ENCODE results near the gene OR4P4. TPM values are rescaled to one million over a fixed set of nuclear protein-coding genes. Genes with fewer than 3 reads are reported as not detected.

Gene OR4P4
- total and polyA plus RNA-seq, 2 experiments from 2014 or later, result not detected

DNA sequence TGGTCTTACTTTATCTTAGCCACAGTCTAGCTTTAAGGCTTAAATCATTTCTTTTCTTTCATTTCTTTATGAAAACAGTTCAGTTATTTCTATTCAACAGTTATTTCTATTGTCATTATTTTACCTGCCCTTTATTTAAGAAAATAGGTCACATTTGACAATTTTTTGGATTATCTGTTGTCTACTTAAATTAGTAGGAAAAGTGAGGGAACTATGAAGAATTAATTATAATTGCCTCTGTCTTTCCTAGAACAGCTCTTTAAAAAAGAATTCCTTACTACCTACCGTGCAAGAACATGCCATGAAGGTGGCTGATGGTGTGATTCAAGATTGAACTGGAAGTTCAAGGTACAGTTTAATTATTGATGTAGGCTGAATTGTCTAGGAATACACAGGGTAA is 27.0 kb downstream of the OR4P4 start, which contains the start of gene OR4C6:
TSS of gene OR4C6 (plus strand) at position 301 of the 400 bp plus-strand sequence. CDS start 2,966 bp downstream, outside the sequence.
- Histone ChIP-seq H3K9me3 (ENCODE audit: low read depth) (no peaks in the 10 kb centered on the region), H3K27ac (no peak within 1 kb of the TSS), H3K4me2 (no peak within 1 kb of the TSS), H3K27me3 (no peaks in the 10 kb centered on the region), H3K79me2 (no peaks in the 10 kb centered on the region), H3K4me1 (ENCODE audit: insufficient read depth) (no peaks in the 10 kb centered on the region), H3K36me3 (replicated peaks; ENCODE audit: insufficient read depth, low read depth) (no peaks in the 10 kb centered on the region), H4K20me1 (ENCODE audit: insufficient read depth, poor library complexity, severe bottlenecking) (no peaks in the 10 kb centered on the region), H3K4me3 (no peak within 1 kb of the TSS), H2AFZ (no peak within 1 kb of the TSS), H3K9me2 (replicated peaks; ENCODE audit: insufficient read depth) (no peaks in the 10 kb centered on the region)
- TF ChIP-seq, protein P1, sequence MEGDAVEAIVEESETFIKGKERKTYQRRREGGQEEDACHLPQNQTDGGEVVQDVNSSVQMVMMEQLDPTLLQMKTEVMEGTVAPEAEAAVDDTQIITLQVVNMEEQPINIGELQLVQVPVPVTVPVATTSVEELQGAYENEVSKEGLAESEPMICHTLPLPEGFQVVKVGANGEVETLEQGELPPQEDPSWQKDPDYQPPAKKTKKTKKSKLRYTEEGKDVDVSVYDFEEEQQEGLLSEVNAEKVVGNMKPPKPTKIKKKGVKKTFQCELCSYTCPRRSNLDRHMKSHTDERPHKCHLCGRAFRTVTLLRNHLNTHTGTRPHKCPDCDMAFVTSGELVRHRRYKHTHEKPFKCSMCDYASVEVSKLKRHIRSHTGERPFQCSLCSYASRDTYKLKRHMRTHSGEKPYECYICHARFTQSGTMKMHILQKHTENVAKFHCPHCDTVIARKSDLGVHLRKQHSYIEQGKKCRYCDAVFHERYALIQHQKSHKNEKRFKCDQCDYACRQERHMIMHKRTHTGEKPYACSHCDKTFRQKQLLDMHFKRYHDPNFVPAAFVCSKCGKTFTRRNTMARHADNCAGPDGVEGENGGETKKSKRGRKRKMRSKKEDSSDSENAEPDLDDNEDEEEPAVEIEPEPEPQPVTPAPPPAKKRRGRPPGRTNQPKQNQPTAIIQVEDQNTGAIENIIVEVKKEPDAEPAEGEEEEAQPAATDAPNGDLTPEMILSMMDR (IDR thresholded peaks at IDR 0.05; ENCODE audit: poor library complexity), result no peak
- TF ChIP-seq EZH2 (IDR thresholded peaks at IDR 0.05; ENCODE audit: borderline replicate concordance), result no peak
- TF ChIP-seq EZH2phosphoT487 (IDR thresholded peaks at IDR 0.05; ENCODE audit: low read depth, severe bottlenecking, unreplicated experiment), result no peak
- 47% methylated on average over 1 of the region's 1 CpG for WGBS (ENCODE audit: low lambda C conversion rate, missing lambda C conversion rate)
- no peak for DNase-seq (ENCODE audit: low spot score)

DNA sequence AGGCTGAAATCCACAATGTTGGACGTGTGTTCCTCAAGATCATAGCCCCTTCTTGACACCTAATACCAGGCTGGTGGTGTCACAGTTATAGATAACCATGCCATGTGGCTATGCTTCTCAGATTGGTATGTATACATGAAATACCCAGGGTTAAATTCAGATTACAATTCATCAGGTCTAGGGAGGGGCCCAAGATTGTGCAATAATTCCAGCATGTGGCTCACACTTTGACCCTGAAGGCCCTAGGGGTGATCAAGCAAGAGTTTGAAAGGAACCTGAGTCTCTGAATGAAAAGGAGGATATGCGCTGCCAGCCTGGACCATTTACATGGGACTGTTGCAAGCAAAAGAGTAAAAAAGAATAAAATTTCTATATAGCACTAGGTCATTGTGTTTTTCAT is 34.5 kb downstream of the OR4P4 start:
- no peak for TF ChIP-seq EZH2phosphoT487 (IDR thresholded peaks at IDR 0.05; ENCODE audit: low read depth, severe bottlenecking, unreplicated experiment)
- TF ChIP-seq EZH2 (IDR thresholded peaks at IDR 0.05; ENCODE audit: borderline replicate concordance), result no peak
- TF ChIP-seq, protein P1 (IDR thresholded peaks at IDR 0.05; ENCODE audit: poor library complexity), result no peak
- H3K9me2 ChIP-seq (replicated peaks; ENCODE audit: insufficient read depth), result no peaks in the 10 kb centered on the region
- no peaks in the 10 kb centered on the region for H3K27me3 ChIP-seq
- no peak overlapping the region for H3K4me2 ChIP-seq
- DNase-seq (ENCODE audit: low spot score), result no peak
- no peaks in the 10 kb centered on the region for H3K36me3 ChIP-seq (replicated peaks; ENCODE audit: insufficient read depth, low read depth)
- H3K79me2 ChIP-seq, result no peaks in the 10 kb centered on the region
- H3K4me1 ChIP-seq (ENCODE audit: insufficient read depth), result no peaks in the 10 kb centered on the region
- no peak overlapping the region for H2AFZ ChIP-seq
- no peaks in the 10 kb centered on the region for H4K20me1 ChIP-seq (ENCODE audit: insufficient read depth, poor library complexity, severe bottlenecking)
- no peaks in the 10 kb centered on the region for H3K9me3 ChIP-seq (ENCODE audit: low read depth)
- 54% methylated on average over 2 of the region's 2 CpGs for WGBS (ENCODE audit: low lambda C conversion rate, missing lambda C conversion rate)
- no peak overlapping the region for H3K27ac ChIP-seq
- H3K4me3 ChIP-seq, result no peak overlapping the region

DNA sequence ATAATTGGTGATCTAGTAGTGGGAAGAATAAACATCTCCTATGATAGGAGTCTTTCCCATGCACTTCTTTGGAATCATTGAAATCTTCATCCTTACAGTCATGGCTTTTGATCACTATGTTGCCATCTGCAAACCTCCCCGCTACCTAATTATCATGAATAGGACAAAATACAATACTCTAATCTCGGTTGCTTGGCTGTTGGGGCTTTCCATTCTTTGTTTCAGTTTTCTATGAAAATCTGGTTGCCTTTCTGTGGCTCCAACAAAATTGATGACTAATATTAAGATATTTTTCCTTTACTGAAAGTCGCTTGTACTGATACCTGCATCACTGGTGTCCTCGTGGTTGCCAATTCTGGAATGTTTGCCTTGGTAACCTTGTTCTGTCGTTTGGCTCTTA is 38.9 kb downstream of the OR4P4 start:
- no peak for DNase-seq (ENCODE audit: low spot score)
- 54% methylated on average over 5 of the region's 5 CpGs for WGBS (ENCODE audit: low lambda C conversion rate, missing lambda C conversion rate)
- Histone ChIP-seq H3K4me2 (no peak overlapping the region), H3K27me3 (no peaks in the 10 kb centered on the region), H3K9me3 (ENCODE audit: low read depth) (no peaks in the 10 kb centered on the region), H3K27ac (no peak overlapping the region), H3K79me2 (no peaks in the 10 kb centered on the region), H3K4me1 (ENCODE audit: insufficient read depth) (no peaks in the 10 kb centered on the region), H4K20me1 (ENCODE audit: insufficient read depth, poor library complexity, severe bottlenecking) (no peaks in the 10 kb centered on the region), H3K9me2 (replicated peaks; ENCODE audit: insufficient read depth) (no peaks in the 10 kb centered on the region), H3K4me3 (no peak overlapping the region), H2AFZ (no peak overlapping the region), H3K36me3 (replicated peaks; ENCODE audit: insufficient read depth, low read depth) (no peaks in the 10 kb centered on the region)
- TF ChIP-seq EZH2 (IDR thresholded peaks at IDR 0.05; ENCODE audit: borderline replicate concordance) (no peak), EZH2phosphoT487 (IDR thresholded peaks at IDR 0.05; ENCODE audit: low read depth, severe bottlenecking, unreplicated experiment) (no peak)
- TF ChIP-seq, protein P1 (IDR thresholded peaks at IDR 0.05; ENCODE audit: poor library complexity), result no peak

Other genes starting within 250 kb of the OR4P4 start
- not detected in 2 replicates for gene OR4C15, start 80.6 kb upstream of the OR4P4 start, total RNA-seq
- not detected in 2 replicates for gene OR4C15, start 80.6 kb upstream of the OR4P4 start, polyA plus RNA-seq
- gene OR4C16, start 63.0 kb upstream of the OR4P4 start, total RNA-seq, result not detected in 2 replicates
- gene OR4C16, start 63.0 kb upstream of the OR4P4 start, polyA plus RNA-seq, result not detected in 2 replicates
- not detected in 2 replicates for gene OR4C11, start 27.5 kb upstream of the OR4P4 start, total RNA-seq
- gene OR4C11, start 27.5 kb upstream of the OR4P4 start, polyA plus RNA-seq, result not detected in 2 replicates
- gene OR4S2, start 13.2 kb downstream of the OR4P4 start, total RNA-seq, result not detected in 2 replicates
- not detected in 2 replicates for gene OR4S2, start 13.2 kb downstream of the OR4P4 start, polyA plus RNA-seq
- gene OR4C6, start 27.1 kb downstream of the OR4P4 start, total RNA-seq, result not detected in 2 replicates
- not detected in 2 replicates for gene OR4C6, start 27.1 kb downstream of the OR4P4 start, polyA plus RNA-seq
- gene OR5D13, start 138.3 kb downstream of the OR4P4 start, total RNA-seq, result not detected in 2 replicates
- gene OR5D13, start 138.3 kb downstream of the OR4P4 start, polyA plus RNA-seq, result not detected in 2 replicates
- not detected in 2 replicates for gene OR5D14, start 160.4 kb downstream of the OR4P4 start, total RNA-seq
- not detected in 2 replicates for gene OR5D14, start 160.4 kb downstream of the OR4P4 start, polyA plus RNA-seq
- not detected in 2 replicates for gene OR5L1, start 176.3 kb downstream of the OR4P4 start, total RNA-seq
- gene OR5L1, start 176.3 kb downstream of the OR4P4 start, polyA plus RNA-seq, result not detected in 2 replicates
- not detected in 2 replicates for gene OR5D18, start 184.5 kb downstream of the OR4P4 start, total RNA-seq
- gene OR5D18, start 184.5 kb downstream of the OR4P4 start, polyA plus RNA-seq, result not detected in 2 replicates
- gene OR5L2, start 192.1 kb downstream of the OR4P4 start, total RNA-seq, result not detected in 2 replicates
- gene OR5L2, start 192.1 kb downstream of the OR4P4 start, polyA plus RNA-seq, result not detected in 2 replicates
- gene OR5D16, start 203.6 kb downstream of the OR4P4 start, total RNA-seq, result not detected in 2 replicates
- not detected in 2 replicates for gene OR5D16, start 203.6 kb downstream of the OR4P4 start, polyA plus RNA-seq
- not detected in 2 replicates for gene TRIM51, start 248.2 kb downstream of the OR4P4 start, total RNA-seq
- not detected in 2 replicates for gene TRIM51, start 248.2 kb downstream of the OR4P4 start, polyA plus RNA-seq

Data from hepatocyte (in vitro differentiated cells).